GM18868 (cell line): ENCODE results near the gene UHRF2.
"Not testable (repeated sequence)": the region's sequence is repeated elsewhere in the genome, so short reads cannot be mapped to it uniquely, and the experiment has no call there.

Experiments used
- ATAC-seq: cut with Tn5 transposase; IDR thresholded peaks from one replicate; pipeline ENCODE4 v1.9.1; 2021; ENCODE audit warnings: mild to moderate bottlenecking, moderate library complexity; ENCODE audit not compliant: unreplicated experiment

Gene UHRF2, protein sequence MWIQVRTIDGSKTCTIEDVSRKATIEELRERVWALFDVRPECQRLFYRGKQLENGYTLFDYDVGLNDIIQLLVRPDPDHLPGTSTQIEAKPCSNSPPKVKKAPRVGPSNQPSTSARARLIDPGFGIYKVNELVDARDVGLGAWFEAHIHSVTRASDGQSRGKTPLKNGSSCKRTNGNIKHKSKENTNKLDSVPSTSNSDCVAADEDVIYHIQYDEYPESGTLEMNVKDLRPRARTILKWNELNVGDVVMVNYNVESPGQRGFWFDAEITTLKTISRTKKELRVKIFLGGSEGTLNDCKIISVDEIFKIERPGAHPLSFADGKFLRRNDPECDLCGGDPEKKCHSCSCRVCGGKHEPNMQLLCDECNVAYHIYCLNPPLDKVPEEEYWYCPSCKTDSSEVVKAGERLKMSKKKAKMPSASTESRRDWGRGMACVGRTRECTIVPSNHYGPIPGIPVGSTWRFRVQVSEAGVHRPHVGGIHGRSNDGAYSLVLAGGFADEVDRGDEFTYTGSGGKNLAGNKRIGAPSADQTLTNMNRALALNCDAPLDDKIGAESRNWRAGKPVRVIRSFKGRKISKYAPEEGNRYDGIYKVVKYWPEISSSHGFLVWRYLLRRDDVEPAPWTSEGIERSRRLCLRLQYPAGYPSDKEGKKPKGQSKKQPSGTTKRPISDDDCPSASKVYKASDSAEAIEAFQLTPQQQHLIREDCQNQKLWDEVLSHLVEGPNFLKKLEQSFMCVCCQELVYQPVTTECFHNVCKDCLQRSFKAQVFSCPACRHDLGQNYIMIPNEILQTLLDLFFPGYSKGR

DNA sequence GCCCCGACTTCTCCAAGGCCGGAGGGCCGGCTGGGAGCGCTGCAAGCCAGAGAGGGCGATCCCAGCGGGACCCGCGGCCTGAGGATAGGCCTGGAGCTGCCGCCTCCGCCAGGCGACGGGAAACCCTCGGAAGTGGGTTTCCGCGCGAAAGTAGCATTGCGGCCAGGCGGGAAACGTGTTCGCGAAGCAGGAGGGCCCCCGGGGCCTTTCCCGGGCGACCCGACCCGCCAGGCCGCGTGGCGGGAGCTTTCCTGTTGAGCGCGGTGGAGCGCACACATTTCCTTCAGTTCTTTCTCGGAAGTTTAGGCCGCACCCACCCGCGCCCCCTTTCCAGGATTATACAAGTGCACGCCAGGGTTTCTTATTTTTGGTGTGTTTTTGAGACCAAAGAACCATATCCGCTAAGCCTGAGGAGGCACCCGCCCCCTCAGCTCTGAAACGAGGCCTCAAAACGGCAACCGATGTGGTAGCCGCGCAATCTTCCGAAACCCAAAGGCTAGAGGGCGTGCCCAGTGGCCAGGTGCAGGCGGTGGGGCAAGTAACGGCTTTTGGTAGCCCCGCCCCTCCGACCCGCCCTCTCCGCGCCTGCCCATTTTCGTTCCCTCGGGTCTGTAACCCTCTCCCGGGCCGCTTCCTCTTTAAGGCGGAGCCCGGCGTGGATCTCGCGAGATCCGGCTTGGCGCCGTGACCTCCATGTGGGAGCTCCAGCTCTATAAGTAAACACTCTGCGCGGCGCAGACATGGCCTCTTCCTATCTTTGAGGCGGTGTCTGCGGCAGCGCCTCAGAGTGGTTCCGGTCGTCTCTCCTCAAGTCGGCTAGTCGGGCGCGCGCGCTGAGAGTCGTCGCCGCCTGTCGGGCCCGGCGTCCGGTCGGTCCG is at the start of gene UHRF2:
UHRF2 (plus strand) TSS at position 713 of the 878 bp plus-strand sequence. CDS start 292 bp downstream, outside the sequence.
- ATAC-seq = peak; percentile 77

DNA sequence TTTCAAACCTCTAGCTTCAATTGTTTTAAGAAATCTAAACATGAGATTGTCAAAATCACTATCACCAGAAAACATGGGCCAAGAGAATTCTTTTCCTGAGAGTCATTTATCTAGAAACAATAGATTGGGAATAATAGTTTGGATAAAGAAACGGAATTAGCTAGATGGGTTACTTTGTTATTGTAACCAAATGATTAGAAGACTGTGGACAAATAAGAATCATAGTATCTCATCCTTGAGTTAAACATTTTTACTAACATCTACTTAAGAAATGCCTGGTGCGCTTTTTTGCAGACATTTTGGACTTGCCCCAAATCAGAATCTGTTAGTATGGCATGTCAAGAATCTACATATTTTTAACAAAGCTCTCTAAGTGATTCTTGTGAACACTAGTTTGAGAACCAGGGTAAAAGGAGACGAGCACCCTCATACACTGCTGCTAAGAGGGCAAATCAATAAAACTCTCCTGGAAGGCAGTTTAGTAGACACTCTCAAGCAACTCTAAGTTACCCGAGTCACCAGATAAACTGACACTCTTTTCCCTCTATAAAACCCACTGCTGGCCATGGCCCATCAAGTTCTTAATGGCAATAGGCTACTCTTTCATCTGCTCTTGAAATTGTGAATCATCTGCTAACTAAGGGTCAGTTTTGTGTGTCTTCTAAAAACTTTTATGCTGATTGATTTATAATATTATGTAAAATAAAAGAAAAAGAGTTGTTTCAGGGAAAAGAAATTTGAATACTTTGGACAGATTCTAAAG is 45.7 kb upstream of the UHRF2 start:
- ATAC-seq = no peak

DNA sequence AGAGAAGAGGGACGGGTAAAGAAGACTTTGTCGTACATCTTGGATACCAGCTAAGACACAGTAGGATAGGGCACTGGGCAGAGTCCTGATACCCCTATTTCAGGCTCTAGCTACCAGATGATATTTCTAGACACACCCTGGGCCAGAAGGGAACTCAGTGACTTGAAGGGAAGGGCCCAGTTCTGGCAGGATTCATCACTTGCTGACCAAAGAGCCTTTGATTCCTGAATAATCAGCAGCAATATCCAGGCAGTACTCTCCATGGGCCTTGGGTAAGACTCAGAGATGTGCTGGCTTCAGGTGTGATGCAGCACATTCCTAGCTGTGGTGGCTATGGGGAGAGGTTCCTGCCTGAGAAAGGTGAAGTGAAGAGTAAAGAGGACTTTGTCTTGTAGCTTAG is 44.2 kb upstream of the UHRF2 start:
- no peak for ATAC-seq

DNA sequence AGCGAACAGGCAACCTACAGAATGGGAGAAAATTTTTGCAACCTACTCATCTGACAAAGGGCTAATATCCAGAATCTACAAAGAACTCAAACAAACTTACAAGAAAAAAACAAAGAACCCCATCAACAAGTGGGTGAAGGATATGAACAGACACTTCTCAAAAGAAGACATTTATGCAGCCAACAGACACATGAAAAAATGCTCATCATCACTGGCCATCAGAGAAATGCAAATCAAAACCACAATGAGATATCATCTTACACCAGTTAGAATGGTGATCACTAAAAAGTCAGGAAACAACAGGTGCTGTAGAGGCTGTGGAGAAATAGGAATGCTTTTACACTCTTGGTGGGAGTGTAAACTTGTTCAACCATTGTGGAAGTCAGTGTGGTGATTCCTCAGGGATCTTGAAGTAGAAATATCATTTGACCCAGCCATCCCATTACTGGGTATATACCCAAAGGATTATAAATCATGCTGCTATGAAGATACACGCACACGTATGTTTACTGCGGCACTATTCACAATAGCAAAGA is 31.5 kb upstream of the UHRF2 start:
- ATAC-seq = not testable (repeated sequence)

DNA sequence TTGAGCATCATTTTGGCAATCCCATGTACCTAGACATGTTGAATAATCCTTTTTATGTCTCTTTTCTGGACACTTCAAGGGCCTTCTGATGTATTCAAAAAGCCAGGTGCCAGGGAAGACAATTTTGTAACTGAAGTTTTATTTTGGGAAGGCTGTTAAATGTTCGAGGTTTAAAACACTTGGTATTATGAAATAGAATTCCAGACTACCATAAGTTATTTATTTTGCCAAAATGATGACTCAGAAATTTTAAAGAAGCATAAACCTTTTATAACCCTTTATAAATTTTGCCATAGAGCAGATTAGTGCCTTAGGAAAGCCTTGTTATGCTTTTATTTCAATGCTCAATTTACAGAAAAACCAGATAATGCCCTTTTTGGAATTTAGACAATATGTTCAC is 30.3 kb upstream of the UHRF2 start:
- no peak for ATAC-seq

DNA sequence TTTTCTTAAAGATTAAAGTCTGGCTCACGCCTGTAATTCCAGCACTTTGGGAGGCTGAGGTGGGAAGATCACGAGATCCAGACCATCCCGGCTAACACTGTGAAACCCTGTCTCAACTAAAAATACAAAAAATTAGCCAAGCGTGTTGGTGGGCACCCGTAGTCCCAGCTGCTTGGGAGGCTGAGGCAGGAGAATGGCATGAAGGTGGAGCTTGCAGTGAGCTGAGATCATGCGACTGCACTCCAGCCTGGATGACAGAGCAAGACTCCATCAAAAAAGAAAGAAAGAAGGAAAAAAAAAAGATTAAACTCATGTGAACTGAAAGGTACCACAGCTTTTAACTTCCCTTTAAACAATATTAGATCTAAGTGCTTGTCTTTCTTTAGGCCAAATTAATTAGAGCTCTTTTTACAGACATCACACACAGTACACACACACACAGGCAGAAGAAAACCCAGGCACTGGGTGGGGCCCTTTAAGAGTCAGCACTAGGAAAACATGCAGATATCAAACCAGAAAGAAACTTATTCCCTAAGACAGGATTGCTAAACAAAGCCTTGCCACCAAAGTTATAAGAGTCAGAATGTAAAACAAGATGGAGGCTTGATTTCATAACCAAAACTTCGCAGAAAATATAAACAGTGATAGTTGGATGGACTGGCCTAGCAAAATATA is 29.3 kb upstream of the UHRF2 start:
- no peak for ATAC-seq

DNA sequence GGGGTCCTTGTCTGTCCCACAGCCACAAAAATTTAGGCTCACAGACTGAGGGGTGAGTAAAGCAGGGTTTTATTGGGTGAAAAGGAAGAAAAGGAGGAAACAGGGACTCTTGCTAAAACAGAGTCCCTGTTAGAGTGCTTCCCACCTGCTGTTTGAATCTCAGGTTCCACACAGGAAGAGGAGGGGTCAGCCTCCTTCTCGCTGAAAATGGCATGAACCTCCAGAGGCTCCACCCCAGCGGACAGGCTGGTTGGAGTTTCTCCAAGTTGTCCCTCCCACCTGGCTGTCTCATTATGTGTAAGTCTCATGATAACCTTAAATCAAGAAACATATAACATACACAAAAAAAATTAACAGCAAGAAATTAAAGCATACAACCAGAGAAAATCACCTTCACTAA is 28.3 kb upstream of the UHRF2 start:
- no peak for ATAC-seq

DNA sequence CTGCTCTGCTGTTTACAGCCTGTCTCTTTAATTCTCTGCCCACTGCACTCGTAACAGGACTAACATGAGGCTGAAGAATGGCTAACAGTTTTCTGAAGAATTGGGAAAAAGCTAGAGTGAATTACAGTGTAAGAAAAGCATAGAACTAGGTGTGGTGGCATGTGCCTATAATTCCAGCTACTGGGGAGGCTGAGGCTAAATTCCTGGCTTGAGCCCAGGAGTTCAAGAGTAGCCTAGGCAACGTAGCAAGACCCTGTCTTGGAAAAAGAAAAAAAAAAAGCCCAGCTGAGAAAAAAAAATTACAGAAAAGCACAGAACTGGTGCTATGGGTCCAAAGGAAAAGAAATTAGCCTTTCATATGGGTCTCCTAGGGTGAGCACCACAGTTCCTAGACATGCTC is 13.9 kb upstream of the UHRF2 start:
- ATAC-seq = no peak

DNA sequence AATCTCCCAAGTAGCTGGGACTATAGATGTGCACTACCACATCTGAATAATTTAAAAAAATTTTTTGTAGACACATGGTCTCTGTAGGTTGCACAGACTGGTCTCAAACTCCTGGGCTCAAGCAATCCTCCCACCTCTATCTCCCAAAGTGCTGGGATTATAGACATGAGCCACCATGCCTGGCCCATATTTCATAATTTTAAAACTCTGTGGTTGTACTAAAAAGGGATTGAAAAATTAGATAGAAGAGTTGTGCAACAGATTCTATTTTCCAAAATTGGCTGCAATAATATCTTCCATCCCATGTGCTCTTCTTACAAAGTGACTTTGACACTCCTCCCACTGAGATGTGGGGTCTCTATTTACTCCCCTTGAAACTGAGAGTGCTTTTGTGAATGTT is 7.6 kb upstream of the UHRF2 start:
- no peak for ATAC-seq

DNA sequence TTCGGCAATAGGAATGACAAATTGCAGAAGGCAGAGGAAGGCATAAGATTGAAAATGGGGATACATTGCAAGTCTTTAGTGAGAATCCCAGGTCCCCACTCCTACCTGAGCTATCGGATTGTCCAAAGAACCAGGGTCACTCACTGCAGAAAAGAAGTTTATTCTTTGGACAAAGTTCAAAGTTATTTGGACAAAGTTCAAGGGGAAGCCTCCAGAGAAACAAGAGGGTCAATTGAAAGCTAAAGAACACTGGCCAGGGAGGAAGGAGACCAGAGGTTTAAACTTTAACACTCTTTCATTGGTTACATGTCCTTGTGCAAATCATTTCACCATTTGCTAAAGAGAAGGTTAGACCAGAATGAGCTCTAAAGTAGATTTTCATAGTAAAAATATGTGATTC is 5.2 kb upstream of the UHRF2 start:
- ATAC-seq = no peak

DNA sequence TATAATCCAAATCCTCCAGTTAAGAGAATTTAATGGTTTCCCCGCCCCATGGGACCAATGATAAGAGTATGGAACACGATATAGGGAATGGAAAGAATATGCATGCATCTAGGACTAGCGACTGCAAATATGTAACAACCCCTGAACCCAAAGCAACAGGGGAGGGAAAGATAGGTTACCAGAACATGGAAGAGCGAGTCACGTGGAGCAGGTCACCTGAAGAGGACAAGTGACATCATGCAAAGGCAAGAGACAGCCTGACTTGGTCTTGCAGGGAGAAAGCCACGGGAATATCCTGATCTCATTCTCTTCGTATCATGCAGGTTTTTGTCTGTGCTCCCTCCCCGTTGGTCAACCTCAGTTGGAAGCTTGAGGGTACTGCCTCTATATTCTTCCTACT is 4.7 kb upstream of the UHRF2 start:
- no peak for ATAC-seq

DNA sequence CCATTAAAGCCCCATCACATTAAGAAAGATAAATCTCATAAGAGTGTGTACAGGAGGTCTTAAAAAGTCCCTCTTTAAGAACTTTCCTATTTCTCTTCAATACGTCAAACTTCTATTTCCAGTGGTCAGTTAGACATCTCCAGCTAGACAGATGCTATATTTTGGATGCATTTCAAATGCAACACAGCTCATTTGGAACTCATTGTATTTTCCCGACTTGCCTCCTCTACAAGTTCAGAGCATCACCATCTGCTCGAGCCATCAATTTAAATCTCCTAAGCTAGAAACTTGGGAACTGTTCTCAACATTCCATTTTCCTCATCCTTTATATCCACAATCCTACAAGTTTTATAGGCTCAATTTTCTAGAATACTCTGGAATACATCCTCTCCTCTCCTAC is 3.2 kb upstream of the UHRF2 start:
- ATAC-seq = no peak

DNA sequence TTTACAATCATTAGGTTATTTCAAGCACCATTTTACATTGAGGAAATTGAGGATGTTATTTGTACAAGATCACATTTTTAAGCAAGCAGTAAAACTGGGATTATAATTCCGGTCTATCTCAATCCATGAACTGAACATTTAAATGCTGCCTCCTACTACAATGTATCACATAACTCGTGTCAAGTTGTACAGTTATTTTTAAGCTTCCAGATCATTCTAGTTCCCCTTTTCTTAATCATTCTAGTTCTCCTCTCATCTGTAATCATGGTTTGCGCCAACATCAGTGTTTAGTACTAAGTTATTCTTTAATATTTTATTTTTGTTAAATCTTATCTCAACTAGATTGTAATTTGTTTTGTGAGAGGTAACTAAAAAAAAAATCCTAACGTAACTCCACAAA is 2.4 kb upstream of the UHRF2 start:
- no peak for ATAC-seq

DNA sequence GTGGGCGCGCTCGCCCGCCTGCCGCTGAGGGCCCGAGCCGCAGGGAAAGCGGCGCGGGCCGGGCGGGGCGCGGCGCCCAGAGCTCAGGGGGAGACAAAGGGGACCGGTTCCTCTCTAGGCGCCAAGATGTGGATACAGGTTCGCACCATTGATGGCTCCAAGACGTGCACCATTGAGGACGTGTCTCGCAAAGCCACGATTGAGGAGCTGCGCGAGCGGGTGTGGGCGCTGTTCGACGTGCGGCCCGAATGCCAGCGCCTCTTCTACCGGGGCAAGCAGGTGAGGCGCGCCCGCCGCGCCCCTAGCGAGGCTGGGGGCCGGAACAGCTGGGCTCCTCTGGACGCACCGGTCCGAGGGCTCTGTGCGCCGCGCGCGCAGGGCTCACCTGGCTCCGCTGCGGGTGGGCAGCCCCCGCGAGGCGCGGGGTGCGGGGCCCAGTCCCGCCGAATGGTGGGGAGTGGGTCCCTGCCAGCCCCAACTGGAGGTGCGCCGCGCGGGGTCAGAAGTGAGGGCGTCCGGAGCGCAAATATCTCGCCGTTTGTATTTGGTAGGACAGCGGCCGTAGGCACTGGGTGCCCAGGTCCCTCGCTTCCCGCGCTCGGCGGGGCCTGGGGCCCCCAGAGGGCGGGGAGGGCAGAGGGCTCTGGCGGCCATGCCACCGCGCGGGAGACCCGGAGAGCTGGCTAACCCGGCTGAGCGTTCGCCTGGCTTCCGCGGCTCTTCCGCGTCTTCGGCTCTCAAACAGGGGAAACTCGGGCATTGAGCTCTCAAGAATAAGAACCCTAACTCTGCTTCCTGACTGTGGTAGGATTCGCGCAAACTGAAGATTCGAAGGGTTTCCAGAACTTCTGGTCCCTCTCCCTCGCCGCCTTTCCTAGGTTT is 607 bp downstream of the UHRF2 start:
- peak; percentile 12 for ATAC-seq

DNA sequence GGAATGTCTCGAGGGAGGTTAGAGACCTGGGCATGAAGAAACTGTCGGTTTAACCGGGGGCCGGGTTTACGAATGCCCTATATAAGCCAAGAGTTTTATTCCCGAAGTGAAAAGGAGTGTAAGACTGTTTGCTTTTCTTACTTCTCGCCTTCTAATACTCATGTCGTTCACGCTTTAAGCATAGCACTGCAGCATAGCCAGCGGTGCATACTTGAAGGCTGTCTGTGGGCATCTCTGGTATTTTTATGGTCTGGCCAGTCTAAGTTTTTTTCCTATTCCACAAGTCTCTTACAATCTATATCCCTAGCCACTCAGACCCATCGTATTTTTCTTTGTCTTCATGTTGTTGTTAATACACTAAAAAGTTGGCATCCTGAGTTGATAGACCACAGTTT is 1.2 kb downstream of the UHRF2 start:
- no peak for ATAC-seq

DNA sequence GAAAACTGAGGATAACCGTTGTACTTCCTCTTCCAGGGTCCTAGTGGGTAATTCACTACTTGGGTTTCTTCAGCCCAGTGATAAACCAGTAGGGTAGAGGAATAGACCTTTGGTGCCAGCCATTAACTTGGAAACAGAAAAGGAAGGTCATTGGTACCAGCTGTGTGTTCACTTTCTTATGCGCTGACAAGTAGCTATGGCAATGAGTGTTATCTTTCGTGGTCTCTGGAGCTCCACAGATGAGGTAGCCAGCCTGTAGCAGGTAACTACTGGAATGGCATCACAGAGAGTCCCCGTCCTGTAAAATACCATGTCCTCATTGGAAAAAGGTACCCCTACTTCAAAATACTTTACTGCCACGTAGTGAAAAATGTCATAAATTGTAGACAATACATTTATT is 2.3 kb downstream of the UHRF2 start:
- ATAC-seq = no peak

DNA sequence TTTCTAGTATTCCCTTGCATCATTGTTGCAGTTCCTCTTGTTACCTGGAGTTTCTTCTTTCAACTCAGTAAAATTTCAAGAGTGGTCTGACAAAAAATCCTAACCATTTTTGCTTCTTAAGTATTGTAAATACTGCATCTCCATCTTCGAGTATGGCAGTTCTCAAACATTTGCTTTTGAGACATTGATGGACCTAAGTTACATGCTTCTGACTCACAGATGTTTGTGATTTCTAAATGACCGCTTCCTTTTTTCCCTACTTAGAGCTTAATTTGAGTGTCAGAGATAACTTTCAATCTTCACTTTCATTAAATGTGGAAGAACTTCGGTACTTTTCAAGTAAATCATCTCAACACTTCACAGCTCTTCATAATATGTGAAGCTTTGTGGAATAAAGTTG is 4.2 kb downstream of the UHRF2 start:
- ATAC-seq = no peak

DNA sequence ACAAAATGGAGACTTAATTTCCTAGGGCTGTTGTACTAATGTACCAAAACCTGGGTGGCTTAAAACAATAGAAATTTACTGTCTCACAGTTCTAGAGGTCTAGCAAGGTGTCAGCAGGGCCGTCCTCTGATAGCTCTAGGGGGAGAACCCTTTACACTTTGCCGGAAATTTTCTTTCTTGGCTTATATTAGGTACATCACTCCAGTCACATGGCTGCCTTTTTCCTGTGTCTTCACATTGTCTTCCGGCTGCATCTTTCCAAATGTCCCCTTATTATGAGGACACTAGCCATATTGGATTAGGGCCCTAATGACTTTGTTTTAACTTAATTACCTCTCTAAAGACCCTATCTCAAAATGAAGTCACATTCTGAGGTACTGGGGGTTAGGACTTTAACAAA is 5.8 kb downstream of the UHRF2 start:
- no peak for ATAC-seq

DNA sequence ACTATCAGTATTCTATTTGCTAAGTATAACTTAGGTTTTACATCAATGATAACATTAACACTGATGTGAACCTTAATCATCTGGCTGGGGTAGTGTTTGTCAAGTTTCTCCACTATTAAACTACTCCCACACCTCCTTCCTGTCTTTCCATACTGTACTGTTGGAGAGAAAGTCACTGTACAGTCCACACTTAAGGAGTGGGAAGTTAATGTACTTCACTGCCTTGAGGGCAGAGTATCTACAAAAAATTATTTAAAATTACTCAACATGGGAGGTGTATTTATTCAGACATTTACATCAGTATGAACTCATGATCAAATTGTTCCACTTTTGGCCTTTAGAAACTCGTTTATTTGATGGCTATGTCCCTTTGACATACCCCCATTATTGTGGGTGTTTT is 11.9 kb downstream of the UHRF2 start:
- no peak for ATAC-seq
